Natural killer cell treated with Interleukin-12 subunit alpha and Interleukin-12 subunit beta and Interleukin-15 and Interleukin-18, amount 100 ng/mL, for 72 hours (primary cell): Measurements from ENCODE around the gene EPB41L5. TPM values are rescaled to one million over a fixed set of nuclear protein-coding genes. Genes with fewer than 3 reads are reported as not detected.

Experiments
- ATAC-seq, 2 donors: fragments of 150-1000 bp; cut with Tn5 transposase in 1 of 2; sonication (Bioruptor Pico), chemical (Tn5 transposase) in 1 of 2; 2 replicates each; pipeline ENCODE4 v1.10.0; 2021
- DNase-seq: peaks from one replicate; pipeline ENCODE4 v3.0.0; 2022; ENCODE audit warnings: low spot score
- H3K27ac Mint-ChIP-seq, 2 donors: 1 replicate in 1 of 2; 2 replicates in 1 of 2; pipeline ENCODE4 v1.8.0; 2022; ENCODE audit warnings: mixed read lengths in 2 of 2, mild to moderate bottlenecking in 1 of 2, moderate library complexity in 1 of 2
- H3K27me3 Mint-ChIP-seq, 2 donors: 1 replicate in 1 of 2; 2 replicates in 1 of 2; pipeline ENCODE4 v1.8.0; 2022; ENCODE audit warnings: mixed read lengths in 2 of 2
- H3K36me3 Mint-ChIP-seq: one replicate; pipeline ENCODE4 v1.8.0; 2022; ENCODE audit warnings: mixed read lengths
- H3K4me1 Mint-ChIP-seq, 2 donors: 1 replicate in 1 of 2; 2 replicates in 1 of 2; pipeline ENCODE4 v1.8.0; 2022; ENCODE audit warnings: low read depth in 2 of 2, mixed read lengths in 2 of 2, mild to moderate bottlenecking in 1 of 2
- H3K4me3 Mint-ChIP-seq: one replicate; pipeline ENCODE4 v1.8.0; 2022; ENCODE audit warnings: mixed read lengths
- H3K9me3 Mint-ChIP-seq: 2 replicates; pipeline ENCODE4 v1.8.0; 2022; ENCODE audit warnings: mixed read lengths
- total RNA-seq, 2 donors: library from RNA; stranded (reverse); gene quantifications; one replicate each; pipeline ENCODE4 v1.2.3, GENCODE V29; 2022

EPB41L5 gene
- total RNA-seq, 2 donors from 2014 or later = 4.2 to 9.1 TPM

GRCh38 chr2:120226316-120226715, 213.4 kb downstream of the EPB41L5 start:
- no peak for DNase-seq
- H3K4me3 Mint-ChIP-seq = peak overlapping the region; percentile 13
- peaks cover 4% of the 10 kb centered on the region for H3K36me3 Mint-ChIP-seq

GRCh38 chr2:120227111-120227991, 214.5 kb downstream of the EPB41L5 start:
- Mint-ChIP-seq H3K27me3 (no peaks in the 10 kb centered on the region), H3K4me3 (no peak overlapping the region), H3K9me3 (no peaks in the 10 kb centered on the region), H3K4me1 (peaks cover 45 to 57% of the 10 kb centered on the region in 2 donors), H3K36me3 (peaks cover under 1% of the 10 kb centered on the region), H3K27ac (peak overlapping the region; percentile 25 to 99)
- DNase-seq (no peak), ATAC-seq (no peak)

More at GRCh38 chr2:120226316-120226715, 213.4 kb downstream of the EPB41L5 start:
- no peaks in the 10 kb centered on the region for H3K27me3 Mint-ChIP-seq
- H3K27ac Mint-ChIP-seq = peak overlapping the region in 1 of 2 donors; percentile 99
- no peak for ATAC-seq
- peaks cover 51 to 62% of the 10 kb centered on the region in 2 donors for H3K4me1 Mint-ChIP-seq
- no peaks in the 10 kb centered on the region for H3K9me3 Mint-ChIP-seq

- Mint-ChIP-seq H3K27me3 (no peaks in the 10 kb centered on the region), H3K4me3 (peak overlapping the region; percentile 26), H3K36me3 (no peaks in the 10 kb centered on the region), H3K27ac (peak overlapping the region in 1 of 2 donors; percentile 99), H3K4me1 (peaks cover 51 to 64% of the 10 kb centered on the region in 2 donors), H3K9me3 (no peaks in the 10 kb centered on the region)
- no peak for ATAC-seq
- DNase-seq = no peak
These were observed 215.6 kb downstream of the EPB41L5 start for GRCh38 chr2:120228503-120228902.

Other genes with a start within 250 kb of the EPB41L5 start
- 10 to 100 TPM; 27.9 to 33.0 TPM for gene TMEM185B, start 210.3 kb downstream of the EPB41L5 start, total RNA-seq
- gene RALB, start 239.8 kb downstream of the EPB41L5 start, total RNA-seq = 10 to 100 TPM; 40.1 to 43.2 TPM